Stimulated activated CD4-positive, alpha-beta T cell treated with anti-CD3 and anti-CD28 coated beads, TNF-alpha, amount 100 ng/mL, for 24 hours (primary cell): ENCODE data around the gene LRMDA.

Experiments used
- DNase-seq, 3 experiments: peaks; one replicate each; pipeline ENCODE4 v3.0.0-alpha.2; 2020; ENCODE audit warnings: low read depth in 3 of 3

LRMDA gene

GRCh38 chr10:75418712-75419111 lies 12.7 kb upstream of the LRMDA start:
- DNase-seq, result no peak

GRCh38 chr10:75422913-75423312 lies 8.5 kb upstream of the LRMDA start:
- DNase-seq, result no peak

- DNase-seq, result no peak
Observed at GRCh38 chr10:75424571-75424970, 6.9 kb upstream of the LRMDA start.

GRCh38 chr10:75425291-75426079 lies 5.9 kb upstream of the LRMDA start:
- DNase-seq, result no peak

- DNase-seq, result no peak
Observed at GRCh38 chr10:75426880-75427279, 4.5 kb upstream of the LRMDA start.

GRCh38 chr10:75427951-75428350 lies 3.5 kb upstream of the LRMDA start:
- no peak for DNase-seq

- no peak for DNase-seq
Observed at GRCh38 chr10:75428434-75429158, 2.8 kb upstream of the LRMDA start.

GRCh38 chr10:75429159-75429827 lies 2.1 kb upstream of the LRMDA start:
- no peak for DNase-seq

GRCh38 chr10:75430000-75430763 lies 1.2 kb upstream of the LRMDA start:
- DNase-seq, result no peak

- DNase-seq, result no peak
Observed at GRCh38 chr10:75432176-75432575, 752 bp downstream of the LRMDA start.

- no peak for DNase-seq
Observed at GRCh38 chr10:75432763-75433162, 1.3 kb downstream of the LRMDA start.

GRCh38 chr10:75433216-75433615 lies 1.8 kb downstream of the LRMDA start:
- no peak for DNase-seq

- no peak for DNase-seq
Observed at GRCh38 chr10:75434291-75434690, 2.9 kb downstream of the LRMDA start.

- DNase-seq, result no peak
Observed at GRCh38 chr10:75435291-75435690, 3.9 kb downstream of the LRMDA start.

- DNase-seq, result no peak
Observed at GRCh38 chr10:75436896-75437295, 5.5 kb downstream of the LRMDA start.

- no peak for DNase-seq
Observed at GRCh38 chr10:75437693-75438092, 6.3 kb downstream of the LRMDA start.

- no peak for DNase-seq
Observed at GRCh38 chr10:75438275-75438674, 6.9 kb downstream of the LRMDA start.

GRCh38 chr10:75439811-75440210 lies 8.4 kb downstream of the LRMDA start:
- no peak for DNase-seq

- no peak for DNase-seq
Observed at GRCh38 chr10:75440271-75440793, 8.9 kb downstream of the LRMDA start.

- no peak for DNase-seq
Observed at GRCh38 chr10:75441196-75441595, 9.8 kb downstream of the LRMDA start.

- no peak for DNase-seq
Observed at GRCh38 chr10:75441682-75442081, 10.3 kb downstream of the LRMDA start.

- no peak for DNase-seq
Observed at GRCh38 chr10:75443362-75443761, 11.9 kb downstream of the LRMDA start.
